GM10248 (cell line): Measurements from ENCODE around the gene NACA2.

Experiments used
- CTCF ChIA-PET: fragments of 300-600 bp; sonication (Branson Sonifier 250); formaldehyde crosslinking; extraction: SDS; loops from one replicate; lab custom pipeline; 2021; ENCODE audit warnings: antibody characterized with exemption; lab: Yijun Ruan, JAX
- POLR2A ChIA-PET: fragments of 350-650 bp; sonication (Branson Sonifier 250); formaldehyde crosslinking; extraction: SDS; loops from one replicate; lab custom pipeline; 2020; ENCODE audit warnings: antibody characterized with exemption; lab: Yijun Ruan, JAX
- DNase-seq: peaks from one replicate; pipeline ENCODE4 v3.0.0; 2012; ENCODE audit errors: extremely low spot score
- TF ChIP-seq, protein P1 (sequence below): IDR thresholded peaks from 2 replicates; pipeline ENCODE4 v1.5.1; 2012; ENCODE audit warnings: mild to moderate bottlenecking, low read depth; ENCODE audit errors: extremely low read depth, missing control alignments, control extremely low read depth

Gene NACA2

DNA sequence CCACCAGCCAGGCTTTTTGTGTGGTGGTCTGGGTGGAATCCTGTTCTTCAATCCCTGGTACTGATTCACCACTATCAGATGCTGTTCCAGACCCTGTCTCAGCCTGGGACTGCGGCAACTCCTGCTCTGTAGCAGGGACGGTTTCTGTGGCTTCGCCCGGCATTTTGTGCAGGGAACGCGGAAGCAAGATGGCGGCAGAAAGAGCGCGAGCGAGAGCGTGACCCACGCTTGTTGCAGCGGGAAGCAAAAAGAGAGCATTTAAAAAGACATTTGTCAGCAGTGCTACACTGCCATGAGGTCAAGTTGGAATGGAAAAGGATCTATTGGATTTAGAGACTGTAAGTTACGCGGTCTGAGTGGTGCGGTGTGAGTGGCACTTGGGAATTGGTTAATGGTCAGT lies at the start of gene NACA2:
TSS of gene NACA2 (minus strand) at position 202 of the 400 bp plus-strand sequence. CDS start at position 163, 39 bp downstream.
- POLR2A ChIA-PET = no interaction called here
- no peak for DNase-seq
- CTCF ChIA-PET = no interaction called here
- TF ChIP-seq, protein P1, sequence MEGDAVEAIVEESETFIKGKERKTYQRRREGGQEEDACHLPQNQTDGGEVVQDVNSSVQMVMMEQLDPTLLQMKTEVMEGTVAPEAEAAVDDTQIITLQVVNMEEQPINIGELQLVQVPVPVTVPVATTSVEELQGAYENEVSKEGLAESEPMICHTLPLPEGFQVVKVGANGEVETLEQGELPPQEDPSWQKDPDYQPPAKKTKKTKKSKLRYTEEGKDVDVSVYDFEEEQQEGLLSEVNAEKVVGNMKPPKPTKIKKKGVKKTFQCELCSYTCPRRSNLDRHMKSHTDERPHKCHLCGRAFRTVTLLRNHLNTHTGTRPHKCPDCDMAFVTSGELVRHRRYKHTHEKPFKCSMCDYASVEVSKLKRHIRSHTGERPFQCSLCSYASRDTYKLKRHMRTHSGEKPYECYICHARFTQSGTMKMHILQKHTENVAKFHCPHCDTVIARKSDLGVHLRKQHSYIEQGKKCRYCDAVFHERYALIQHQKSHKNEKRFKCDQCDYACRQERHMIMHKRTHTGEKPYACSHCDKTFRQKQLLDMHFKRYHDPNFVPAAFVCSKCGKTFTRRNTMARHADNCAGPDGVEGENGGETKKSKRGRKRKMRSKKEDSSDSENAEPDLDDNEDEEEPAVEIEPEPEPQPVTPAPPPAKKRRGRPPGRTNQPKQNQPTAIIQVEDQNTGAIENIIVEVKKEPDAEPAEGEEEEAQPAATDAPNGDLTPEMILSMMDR = no peak

DNA sequence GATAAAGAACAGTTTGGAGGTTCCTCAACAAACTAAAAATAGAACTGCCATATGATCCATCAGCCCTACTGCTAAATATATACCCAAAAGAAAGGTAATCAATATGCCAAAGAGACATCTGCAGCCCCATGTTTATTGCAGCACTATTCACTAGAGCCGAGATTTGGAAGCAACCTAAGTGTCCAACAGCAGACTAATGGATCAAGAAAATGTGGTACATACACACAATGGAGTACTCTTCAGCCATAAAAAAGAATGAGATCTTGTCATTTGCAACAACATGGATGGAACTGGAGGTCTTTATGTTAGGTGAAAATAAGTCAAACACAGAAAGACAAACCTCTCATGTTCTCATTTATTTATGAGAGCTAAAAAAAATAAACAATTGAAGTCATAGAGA lies 48.8 kb upstream of the NACA2 start:
- POLR2A ChIA-PET = no interaction called here
- no peak for DNase-seq
- CTCF ChIA-PET = no interaction called here
- TF ChIP-seq, protein P1 = no peak

DNA sequence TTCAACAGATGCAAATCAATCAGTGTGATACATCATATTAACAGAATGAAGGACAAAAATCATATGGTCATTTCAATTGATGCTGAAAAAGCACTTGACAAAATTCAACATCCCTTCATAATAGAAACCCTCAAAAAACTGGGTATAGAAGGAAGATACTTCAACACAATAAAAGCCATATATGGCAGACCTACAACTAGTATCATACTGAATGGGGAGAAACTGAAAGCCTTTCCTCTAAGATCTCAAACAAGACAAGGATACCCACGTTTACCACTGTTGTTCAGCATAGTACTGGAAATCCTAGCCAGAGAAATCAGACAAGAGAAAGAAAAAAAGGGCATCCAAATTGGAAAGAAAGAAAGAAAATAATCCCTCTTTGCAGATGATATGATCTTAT lies 47.1 kb upstream of the NACA2 start:
- DNase-seq = no peak
- TF ChIP-seq, protein P1 = no peak
- POLR2A ChIA-PET = no interaction called here
- CTCF ChIA-PET = interaction anchor here (1.0 to 1.6 kb wide), 2 partner anchors 199 to 472 kb away, joined by 3 to 6 read pairs; no protein-coding TSS in a partner anchor

DNA sequence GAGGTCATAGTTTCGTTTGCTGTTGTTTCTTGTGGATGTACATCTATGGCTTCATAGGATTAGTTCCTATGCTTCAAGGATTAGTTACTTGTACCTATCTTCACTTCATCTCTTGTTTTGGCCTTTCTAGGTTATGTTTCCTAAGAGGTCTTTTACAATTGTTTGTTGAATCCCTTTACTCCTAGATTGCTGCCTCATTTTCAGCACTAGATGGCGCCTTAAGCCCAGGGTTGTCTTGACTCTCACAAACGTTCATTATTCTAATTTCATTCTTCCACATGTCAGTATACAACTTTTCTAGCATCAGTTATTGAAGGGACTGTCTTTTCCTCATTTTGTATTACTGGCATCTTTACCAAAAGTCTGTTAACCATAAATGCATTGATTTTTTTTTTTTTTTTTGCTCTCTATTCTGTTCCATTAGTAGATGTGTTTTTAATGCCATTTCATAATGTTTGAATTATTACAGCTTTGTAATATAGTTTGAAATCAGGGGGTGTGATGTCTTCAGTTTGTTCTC lies 45.0 kb upstream of the NACA2 start:
- peak; percentile 22 for DNase-seq
- TF ChIP-seq, protein P1 = peak; percentile 71
- CTCF ChIA-PET = interaction anchor here (0.7 to 2.5 kb wide), 20 partner anchors 10 to 474 kb away, joined by 3 to 22 read pairs (median 4); partner anchors contain the start of gene BRIP1
- POLR2A ChIA-PET = no interaction called here

DNA sequence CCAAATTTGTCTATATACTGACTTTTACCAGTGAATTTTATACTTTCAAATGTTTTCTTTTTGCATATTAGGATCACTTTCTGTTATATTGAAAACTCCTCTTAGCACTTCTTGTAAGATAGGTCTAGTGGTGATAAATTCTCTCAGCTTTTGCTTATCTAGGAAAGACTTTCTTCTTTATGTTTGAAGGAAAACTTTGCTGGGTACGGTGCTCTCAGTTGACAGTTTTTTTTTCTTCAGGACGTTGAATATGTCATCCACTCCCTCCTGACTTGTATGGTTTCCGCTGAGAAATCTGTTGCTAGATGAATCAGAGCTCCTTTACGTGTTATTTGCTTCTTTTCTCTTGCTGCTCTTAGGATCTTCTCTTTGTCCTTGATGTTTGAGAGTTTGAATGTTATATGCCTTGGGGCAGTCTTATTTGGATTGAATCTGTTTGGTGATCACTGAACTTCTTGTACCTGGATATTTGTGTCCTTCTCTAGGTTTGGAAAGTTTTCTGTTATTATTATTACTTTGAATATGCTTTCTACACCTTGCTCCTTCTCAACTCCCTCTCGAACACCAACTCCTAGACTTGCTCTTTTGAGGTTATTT lies 44.0 kb upstream of the NACA2 start:
- DNase-seq = no peak
- ChIA-PET POLR2A (no interaction called here), CTCF (interaction anchor here (0.6 to 2.5 kb wide), 23 partner anchors 11 to 475 kb away, joined by 3 to 22 read pairs (median 4); partner anchors contain the start of gene BRIP1)
- TF ChIP-seq, protein P1 = no peak

DNA sequence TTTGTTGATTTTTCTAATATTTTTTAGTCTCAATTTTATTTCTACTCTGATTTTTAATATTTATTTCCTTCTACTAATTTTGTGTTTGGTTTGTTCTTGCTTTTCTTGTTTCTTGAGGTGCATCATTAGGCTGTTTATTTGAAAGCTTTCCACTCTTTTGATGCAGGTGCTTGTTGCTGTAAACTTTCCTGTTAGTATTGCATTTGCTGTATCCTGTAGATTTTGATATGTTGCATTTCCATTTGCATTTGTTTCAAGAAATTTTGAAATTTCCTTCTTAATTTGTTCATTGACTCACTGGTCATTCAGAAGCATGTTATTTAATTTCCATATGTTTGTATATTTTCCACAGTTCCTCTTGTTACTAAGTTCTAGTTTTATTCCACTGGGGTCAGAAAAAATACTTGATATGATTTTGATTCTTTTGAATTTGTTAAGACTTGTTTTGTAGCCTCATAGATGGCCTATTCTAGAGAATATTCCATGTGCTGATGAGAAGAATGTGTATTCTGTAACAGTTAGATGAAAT lies 43.1 kb upstream of the NACA2 start:
- ChIA-PET CTCF (interaction anchor here (1.2 to 2.5 kb wide), 3 partner anchors 200 to 210 kb away, joined by 5 to 20 read pairs (median 7); no protein-coding TSS in a partner anchor), POLR2A (no interaction called here)
- TF ChIP-seq, protein P1 = no peak
- no peak for DNase-seq
